Hematopoietic multipotent progenitor cell treated with erythropoietin and hydrocortisone succinate and interleukin-3 and kit ligand, for 4 days (in vitro differentiated cells): ENCODE measurements around the gene OARD1.

Experiments used
- DNase-seq: peaks from one replicate; pipeline ENCODE4 v3.0.0-alpha.2; 2015

OARD1 gene

GRCh38 chr6:41047745-41048732, 24.1 kb downstream of the OARD1 start:
- no peak for DNase-seq

- DNase-seq = no peak
Observed at GRCh38 chr6:41047306-41047705, 24.9 kb downstream of the OARD1 start.

- DNase-seq = no peak
Observed at GRCh38 chr6:41046084-41046483, 26.1 kb downstream of the OARD1 start.

GRCh38 chr6:41045664-41046063, 26.5 kb downstream of the OARD1 start:
- DNase-seq = no peak

DNA sequence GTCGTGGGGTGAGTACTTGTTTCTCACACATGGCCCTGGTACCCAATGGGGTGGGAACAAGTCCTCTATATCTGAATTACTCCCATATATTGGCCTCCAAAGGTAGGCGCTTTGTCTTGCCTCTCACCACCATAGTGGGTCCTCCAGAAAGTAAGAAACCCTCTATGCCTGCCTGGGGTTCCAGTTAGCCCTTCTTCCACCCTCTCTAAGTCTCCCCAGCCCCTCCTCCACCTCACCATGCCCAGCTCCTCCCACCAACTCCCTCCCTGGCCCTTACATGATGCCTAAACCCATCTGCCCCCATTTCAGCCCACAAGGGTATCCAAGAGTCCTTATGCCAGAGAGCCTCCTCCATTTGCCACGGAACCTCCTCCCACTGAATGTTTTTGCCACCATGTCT, 29.0 kb downstream of the OARD1 start:
- DNase-seq = no peak

- DNase-seq = peak; percentile 76
Observed at GRCh38 chr6:41042226-41043055, 29.7 kb downstream of the OARD1 start, which contains the start of gene TSPO2. Gene TSPO2 (plus strand): TSS chr6:41042467. CDS start chr6:41042986, 519 bp downstream.

DNA sequence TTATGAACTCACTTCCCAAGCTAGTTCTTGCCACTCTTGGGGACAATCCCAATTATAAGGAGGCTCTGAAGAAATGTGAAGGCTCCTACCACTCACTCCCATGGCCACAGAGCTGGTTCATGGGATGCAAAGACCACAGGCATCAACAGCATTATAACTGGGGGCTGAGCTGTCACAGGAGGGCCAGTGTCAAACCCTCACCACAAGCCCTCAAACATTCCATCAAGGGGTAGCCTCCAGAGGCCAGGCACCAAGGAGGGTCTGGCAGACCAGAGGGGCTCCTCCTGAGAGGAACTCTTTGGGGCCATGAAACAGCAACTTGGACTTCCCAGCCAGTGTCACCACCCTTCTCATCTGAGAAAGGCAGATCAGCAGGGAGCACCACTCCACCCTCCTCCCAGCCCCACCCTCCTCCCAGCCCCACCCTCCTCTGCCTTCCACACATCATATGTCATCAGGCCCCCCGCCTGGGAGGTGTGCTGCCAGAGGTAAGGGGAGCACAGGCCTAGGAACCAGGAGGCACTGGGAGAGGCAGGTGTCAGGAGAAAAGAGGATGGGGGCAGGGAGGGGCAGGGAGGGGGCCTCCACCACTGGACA, 31.1 kb downstream of the OARD1 start:
- DNase-seq = peak; percentile 28

- peak; percentile 62 for DNase-seq
Observed at GRCh38 chr6:41040101-41040939, 31.8 kb downstream of the OARD1 start.

DNA sequence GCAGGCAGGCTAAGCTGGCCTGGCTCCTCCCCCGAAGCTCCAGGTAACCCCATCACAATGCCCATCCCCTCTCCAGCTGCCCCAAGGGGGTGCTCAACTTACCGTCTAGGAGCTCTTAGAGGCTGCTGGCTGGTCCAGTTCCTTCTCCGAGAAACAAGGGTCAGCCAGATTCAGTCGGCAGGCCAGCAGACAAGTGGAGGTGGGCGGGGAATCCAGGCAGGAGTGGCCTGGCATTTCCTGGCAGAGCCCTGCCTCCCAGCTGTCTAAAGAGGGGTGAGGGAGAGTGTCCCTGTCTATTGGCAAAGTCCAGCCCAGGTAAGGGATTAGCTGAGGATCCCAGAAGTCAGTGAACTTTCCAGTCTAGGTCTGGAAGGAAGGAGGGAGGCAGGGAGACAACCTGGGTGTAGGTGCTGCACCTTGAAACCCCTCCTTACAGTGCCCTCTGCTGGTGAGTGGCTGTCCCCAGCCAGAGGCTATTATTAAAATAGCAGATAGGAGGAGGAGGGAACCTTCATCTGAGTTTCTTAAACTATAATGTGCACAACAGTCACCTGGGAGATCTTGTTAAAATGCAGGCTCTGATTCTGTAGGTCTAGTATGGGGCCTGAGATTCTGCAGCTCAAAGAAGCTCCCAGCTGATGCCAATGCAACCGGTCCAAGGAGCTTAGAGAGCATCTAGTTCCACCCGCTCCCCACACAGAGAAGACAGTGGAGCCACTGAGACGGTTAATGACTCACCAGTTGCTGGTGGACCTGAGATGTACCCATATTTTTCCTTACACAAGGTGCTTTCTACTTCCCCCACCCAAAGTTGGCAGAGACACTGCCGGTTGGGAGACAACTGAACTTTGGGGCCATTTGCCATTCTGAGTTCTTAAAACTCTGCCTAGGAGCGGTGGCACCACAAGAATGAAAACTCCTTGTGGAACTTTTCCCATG, 32.8 kb downstream of the OARD1 start, which contains the start of gene UNC5CL:
Gene UNC5CL (minus strand): TSS at position 162 of the 939 bp plus-strand sequence. CDS start 4,147 bp downstream, outside the sequence.
- peak; percentile 74 for DNase-seq

GRCh38 chr6:41038205-41038604, 34.0 kb downstream of the OARD1 start:
- no peak for DNase-seq

DNA sequence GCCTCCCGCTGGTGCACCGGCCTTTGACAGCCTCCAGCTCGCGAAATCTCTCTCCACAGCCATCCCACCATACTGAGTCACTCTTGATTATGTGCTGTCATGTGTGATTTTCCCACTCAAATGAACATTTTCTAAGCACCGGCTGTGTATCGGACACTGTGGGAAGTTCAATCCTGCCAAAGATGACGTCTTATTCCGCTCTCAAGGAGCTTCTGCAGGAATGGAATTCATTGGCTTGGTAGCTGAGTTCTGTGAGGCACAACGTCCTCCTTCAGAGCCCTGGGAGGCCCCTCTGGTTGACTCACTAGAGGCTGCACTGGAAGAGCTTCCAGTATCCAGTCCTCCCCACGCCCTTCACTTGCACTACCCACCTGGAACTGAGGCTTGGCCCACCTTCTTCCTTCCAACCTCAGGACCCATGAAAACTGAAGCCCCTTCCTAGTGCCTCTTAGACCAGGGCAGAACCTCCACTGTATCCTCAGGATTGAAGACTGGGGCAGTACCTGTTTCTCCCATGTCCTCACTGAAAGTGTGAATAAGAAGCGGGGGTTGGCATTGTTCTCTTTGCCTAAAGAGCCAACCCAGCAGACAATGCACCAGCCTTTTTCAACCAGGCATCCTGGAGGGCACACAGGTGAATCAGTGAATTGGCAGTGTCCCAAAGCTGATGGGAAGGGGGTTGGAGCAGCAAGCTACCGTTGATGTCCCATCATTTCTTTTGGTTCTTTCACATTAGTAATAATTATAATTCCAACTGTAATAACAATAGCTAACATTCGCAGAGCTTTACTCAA, 34.9 kb downstream of the OARD1 start:
- no peak for DNase-seq

DNA sequence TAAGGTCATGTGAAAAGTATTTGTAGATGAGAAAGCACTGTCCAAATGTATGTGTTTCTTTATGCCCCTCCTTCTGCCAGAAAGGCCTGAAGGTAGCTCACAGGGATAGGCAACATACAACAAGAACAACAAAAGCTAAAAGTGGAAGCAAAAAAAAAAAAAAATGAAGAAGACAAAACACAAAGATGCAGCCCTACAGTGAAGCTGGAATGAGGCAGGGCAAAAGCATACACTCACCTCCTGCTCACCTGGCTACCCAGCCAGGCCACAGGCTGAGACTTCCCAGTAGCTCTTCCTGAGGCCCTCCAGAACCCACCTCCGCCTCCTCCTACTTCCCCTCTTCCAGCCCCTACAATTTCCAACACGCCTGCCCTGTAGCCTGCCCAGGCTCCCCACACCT, 35.6 kb downstream of the OARD1 start:
- no peak for DNase-seq

DNA sequence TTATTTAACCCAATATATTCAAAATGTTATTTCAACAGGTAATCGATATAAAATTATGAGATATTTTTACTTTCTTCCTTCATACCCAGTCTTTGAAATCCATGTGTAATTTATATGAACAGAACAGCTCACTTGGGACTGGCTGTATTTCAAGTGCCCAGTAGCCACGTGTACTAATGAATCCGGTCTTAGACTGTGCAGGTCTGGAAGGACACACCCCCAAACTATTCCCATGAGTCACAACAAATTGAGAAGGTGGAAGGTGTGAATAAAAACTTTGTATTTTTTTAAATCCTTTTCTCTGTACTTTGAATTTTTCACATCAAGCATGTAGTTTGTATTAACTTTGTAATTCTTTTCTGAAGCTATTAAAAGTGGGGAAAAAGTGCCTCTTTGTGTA, 36.0 kb downstream of the OARD1 start:
- DNase-seq = no peak

- no peak for DNase-seq
Observed at GRCh38 chr6:41033776-41034175, 38.4 kb downstream of the OARD1 start.

DNA sequence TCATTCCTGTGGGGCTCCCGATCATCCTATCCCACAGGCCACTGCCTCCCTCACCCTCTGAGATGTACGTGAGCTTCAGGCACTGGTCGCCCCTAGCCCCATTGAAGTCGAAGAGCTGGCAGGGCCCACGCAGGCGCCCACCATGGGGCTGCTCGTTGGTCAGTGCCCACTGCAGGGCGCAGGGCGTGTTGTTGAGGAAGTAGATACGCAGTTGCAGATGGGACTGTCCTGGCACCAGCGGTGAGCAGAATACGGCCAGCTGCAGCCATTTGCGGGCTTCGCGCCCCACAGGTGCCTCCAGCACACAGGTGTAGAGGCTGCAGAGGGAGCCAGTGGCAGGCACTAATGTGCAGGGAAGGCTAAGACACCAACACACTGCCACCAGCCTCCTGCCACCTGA, 39.3 kb downstream of the OARD1 start:
- no peak for DNase-seq

DNA sequence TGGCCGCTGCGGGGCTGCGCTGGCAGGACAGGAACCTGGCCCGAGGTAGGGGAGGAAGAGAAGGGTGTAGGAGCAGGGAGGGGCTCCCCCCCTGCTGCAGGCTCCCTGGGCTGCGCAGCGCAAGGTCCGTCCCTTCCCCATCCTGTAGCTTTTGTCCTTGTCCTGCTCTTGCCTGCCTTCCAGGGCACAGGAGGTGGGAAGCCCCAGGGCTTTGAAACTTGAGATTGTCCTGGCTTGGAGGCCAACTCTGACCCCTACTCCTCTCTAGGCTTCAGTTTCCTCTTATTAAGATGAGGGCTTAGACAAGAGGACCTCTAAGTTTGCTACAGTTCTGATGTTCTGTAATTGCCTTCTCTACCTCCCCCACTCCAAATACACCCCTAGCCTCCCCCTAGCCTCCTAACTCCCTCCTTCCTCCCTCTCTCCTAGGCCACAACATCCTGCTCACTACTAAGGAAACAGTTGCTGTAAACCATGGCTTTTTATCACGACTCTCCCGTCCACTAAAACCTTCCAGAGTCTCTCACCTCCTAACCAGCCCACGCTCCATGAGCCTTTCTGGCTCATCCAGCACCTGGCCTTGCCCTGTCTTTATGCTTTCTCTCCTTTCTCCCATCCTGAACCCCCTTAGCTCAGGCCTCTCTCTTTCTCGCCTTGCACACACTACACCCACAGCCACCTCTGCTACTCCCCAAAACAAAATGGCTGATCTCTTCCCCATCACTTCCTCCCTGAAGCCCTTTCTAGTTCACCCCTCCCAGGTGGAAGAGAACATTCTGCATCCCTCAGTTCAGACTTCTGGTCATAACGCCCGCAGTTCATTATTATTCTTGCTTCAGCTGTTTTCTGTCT, 43.4 kb downstream of the OARD1 start:
- peak; percentile 64 for DNase-seq

DNA sequence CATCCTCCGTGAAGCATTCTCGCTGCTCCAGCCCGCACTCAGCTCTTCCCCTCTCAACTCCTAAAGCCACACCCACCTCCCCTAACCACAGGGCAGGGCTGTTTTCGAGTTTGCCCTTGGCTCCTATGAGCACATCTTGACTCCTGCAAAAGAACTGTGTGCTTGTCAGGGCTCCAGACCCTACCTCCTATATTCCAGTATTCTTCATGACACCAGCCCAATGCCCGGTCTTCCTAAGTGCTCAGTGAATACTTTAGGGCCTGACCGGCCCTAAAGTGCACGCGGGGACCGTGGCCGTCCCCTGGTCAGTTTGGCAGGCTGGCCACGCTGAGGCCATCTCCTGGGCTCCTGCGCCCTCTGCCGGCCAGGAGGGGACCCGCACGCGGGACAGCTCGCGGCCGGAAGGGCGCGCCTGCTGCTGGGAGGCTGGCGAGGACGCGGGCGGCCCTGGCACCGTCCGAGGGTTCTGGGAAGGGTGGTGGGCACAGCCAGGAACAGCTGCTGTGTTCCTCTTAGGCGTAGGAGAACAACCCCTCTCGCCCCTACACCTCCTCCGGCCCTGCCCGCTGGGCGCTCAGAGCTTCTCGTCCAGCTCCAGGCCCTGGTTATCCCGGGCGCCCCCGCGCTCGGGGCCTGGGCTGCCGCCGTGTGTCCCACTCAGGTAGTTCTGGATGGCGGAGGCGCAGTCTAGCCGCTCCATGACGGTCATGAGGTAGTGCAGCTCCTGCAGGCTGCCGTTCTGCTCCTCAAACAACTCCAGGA, 44.2 kb downstream of the OARD1 start:
- peak; percentile 95 for DNase-seq

GRCh38 chr6:41027241-41027640, 44.9 kb downstream of the OARD1 start:
- DNase-seq = no peak
